Measurements from ENCODE around the gene ZFYVE21.

ZFYVE21 gene

DNA sequence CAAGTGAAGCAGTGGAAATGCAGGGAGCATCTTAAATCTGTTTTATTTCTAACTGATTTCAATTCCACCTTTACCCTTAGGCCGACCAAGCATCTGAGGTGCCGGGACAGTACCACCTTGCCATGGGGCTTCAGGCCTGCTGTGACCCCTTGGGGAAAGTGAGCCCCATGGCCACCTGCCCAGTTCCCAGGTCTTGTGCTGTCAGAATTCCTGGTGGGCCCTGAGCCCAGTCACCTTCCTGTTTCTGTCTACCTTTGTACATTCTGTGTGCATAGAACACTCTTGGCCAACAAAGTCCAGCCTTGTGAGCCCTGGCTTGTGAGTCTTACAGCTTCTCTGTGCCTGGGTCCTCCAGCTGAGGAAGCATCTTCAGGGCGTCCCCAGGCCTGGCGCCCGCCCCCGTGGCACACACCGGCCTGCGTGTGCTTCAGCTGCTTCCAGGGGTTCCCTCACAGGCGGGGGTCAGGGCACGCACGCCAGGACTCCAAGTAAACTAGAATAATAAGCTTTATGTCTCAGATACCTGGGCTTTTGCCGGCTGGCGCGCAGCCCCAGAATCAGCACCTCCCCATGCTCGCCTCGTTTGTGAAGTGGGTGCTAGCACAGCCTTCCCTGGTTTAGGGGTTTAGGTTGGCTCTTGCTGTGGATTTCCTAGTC lies 10.3 kb downstream of the ZFYVE21 start:
- DNase-seq (ENCODE audit: low read depth) = no peak
- no peak overlapping the region for H3K4me3 ChIP-seq (ENCODE audit: low read depth, low read length)
- TF ChIP-seq, protein P1, sequence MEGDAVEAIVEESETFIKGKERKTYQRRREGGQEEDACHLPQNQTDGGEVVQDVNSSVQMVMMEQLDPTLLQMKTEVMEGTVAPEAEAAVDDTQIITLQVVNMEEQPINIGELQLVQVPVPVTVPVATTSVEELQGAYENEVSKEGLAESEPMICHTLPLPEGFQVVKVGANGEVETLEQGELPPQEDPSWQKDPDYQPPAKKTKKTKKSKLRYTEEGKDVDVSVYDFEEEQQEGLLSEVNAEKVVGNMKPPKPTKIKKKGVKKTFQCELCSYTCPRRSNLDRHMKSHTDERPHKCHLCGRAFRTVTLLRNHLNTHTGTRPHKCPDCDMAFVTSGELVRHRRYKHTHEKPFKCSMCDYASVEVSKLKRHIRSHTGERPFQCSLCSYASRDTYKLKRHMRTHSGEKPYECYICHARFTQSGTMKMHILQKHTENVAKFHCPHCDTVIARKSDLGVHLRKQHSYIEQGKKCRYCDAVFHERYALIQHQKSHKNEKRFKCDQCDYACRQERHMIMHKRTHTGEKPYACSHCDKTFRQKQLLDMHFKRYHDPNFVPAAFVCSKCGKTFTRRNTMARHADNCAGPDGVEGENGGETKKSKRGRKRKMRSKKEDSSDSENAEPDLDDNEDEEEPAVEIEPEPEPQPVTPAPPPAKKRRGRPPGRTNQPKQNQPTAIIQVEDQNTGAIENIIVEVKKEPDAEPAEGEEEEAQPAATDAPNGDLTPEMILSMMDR (IDR thresholded peaks at IDR 0.05; ENCODE audit: insufficient read depth, low read depth, low read length, missing control alignments) = no peak

DNA sequence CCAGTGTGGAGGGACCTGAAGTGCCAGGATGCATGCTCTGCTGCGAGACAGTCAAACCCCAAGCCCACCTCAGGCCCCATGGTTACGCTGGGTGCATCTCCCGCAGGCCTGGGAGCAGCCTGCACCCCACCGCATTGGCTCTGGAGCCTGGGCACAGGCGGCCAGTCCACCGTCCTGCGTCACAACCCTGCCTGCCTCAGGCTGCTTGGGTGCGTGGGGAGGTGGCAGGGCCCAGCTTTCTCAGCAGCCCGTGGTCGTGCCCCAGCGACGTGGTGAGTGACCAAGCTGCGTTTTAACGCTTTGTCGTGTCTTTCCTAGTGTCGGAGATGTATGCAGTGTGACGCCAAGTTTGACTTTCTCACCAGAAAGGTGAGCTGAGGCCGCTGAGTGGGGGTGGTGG lies 10.9 kb downstream of the ZFYVE21 start:
- H3K4me3 ChIP-seq (ENCODE audit: low read depth, low read length) = no peak overlapping the region
- TF ChIP-seq, protein P1 (IDR thresholded peaks at IDR 0.05; ENCODE audit: insufficient read depth, low read depth, low read length, missing control alignments) = no peak

DNA sequence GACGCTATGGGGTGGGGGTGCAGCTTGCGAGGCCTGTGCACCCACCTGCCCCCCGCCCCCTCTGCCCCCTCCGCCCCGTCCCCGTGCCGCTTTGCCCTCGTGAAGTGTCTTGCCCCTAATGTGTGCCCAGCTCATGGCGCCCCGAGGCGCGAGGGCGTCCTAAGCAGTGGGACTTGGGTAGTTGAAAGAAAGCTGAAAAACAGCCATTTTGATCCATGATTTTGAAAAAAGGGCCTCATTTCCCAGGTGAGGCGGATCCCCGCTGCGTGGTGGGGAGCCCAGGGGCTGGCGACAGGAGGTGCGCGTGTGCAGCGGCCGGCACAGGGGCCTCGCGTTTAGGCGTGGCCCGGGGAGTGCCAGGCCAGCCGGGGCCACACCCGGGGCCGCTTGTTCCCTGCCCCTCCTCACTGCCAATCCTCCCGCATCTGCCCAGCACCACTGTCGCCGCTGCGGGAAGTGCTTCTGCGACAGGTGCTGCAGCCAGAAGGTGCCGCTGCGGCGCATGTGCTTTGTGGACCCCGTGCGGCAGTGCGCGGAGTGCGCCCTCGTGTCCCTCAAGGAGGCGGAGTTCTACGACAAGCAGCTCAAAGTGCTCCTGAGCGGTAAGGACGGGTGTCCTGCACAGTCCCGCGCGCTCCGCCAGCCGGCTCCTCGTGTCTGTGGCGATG lies 11.8 kb downstream of the ZFYVE21 start:
- DNase-seq (ENCODE audit: low read depth) = no peak
- TF ChIP-seq, protein P1 (IDR thresholded peaks at IDR 0.05; ENCODE audit: insufficient read depth, low read depth, low read length, missing control alignments) = no peak
- H3K4me3 ChIP-seq (ENCODE audit: low read depth, low read length) = no peak overlapping the region

More for the DNA sequence above, 10.9 kb downstream of the ZFYVE21 start:
- DNase-seq (ENCODE audit: low read depth) = no peak

DNA sequence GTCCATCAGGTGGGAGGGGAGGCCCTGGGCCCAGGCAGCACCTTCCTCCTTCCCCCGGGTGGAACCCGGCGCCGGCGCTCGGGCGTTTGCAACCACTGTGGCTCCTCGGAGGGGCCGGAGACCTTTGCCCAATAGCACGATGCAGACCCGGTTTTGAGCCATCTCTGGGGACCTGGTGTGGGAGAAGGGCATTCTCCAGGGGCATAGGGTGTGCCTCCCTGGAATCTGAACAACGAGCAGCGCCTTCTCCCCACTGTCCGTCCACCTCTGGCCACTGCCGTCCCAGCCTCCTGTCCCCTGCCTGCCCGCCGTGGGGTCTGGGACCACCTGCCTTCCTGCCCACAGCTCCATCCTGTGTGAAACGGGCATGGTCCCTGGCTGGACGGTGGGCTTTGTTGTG lies 12.5 kb downstream of the ZFYVE21 start:
- no peak for DNase-seq (ENCODE audit: low read depth)
- H3K4me3 ChIP-seq (ENCODE audit: low read depth, low read length) = no peak overlapping the region
- TF ChIP-seq, protein P1 (IDR thresholded peaks at IDR 0.05; ENCODE audit: insufficient read depth, low read depth, low read length, missing control alignments) = no peak

DNA sequence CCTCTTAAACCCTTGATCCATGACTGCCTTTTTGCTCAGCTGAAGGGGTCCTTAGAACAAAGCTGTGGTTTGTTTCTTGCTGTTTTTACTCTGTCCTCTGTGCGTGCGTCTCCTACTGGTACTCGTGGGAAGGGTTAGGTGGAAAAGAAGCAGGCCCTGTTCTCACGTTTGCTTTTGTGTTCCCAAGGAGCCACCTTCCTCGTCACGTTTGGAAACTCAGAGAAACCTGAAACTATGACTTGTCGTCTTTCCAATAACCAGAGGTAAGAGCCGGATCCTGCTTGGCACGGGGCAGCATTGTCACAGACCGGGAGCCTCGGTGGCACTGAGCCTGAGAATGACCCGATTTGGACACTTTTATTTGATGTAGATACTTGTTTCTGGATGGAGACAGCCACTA lies 13.1 kb downstream of the ZFYVE21 start:
- no peak for DNase-seq (ENCODE audit: low read depth)
- H3K4me3 ChIP-seq (ENCODE audit: low read depth, low read length) = no peak overlapping the region
- TF ChIP-seq, protein P1 (IDR thresholded peaks at IDR 0.05; ENCODE audit: insufficient read depth, low read depth, low read length, missing control alignments) = no peak

DNA sequence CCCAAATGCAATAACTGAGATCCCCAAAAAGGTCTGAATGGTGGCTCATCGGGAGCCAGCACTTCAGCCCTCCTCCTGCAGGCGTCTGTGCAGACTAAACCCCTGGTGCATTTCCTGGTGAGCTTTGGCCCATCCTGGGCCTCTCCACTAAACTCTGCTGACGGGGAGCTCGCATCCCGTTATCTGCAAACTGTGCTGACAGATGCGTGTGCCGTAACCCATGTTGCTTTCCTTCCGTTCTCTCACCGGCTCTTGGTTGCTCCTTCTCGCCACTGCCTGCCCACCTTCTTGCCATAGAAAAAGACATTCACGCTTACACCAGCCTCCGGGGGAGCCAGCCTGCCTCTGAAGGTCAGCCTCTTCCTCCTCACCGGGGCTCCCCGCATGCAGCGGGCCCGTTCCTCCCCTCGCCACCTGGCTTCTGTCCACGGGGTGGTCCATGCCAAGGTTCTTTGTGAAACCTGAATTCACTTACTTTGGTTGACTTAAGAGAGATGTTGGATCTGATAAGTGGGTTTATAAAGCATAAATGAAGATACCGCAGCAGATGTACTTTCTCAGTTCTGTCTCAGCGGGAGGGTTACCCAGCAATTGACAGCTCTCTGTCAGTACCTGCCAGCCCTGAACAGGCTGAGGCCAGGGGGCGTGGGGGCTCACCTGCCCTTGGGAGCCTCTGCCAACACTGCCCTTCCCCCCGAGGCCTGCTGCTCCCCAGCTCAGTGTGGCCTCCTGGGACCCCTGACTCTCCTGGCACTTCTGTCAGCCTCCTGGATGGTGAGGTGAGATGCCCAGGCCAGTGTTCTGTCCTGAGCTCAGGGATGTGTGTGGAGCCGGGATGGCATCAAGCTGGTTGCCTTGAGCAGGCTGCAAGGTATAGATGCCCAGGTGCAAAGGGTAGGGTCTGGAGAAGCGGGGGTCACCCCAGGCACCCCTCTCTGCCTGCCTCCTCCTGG lies 14.2 kb downstream of the ZFYVE21 start:
- TF ChIP-seq, protein P1 (IDR thresholded peaks at IDR 0.05; ENCODE audit: insufficient read depth, low read depth, low read length, missing control alignments) = no peak
- no peak overlapping the region for H3K4me3 ChIP-seq (ENCODE audit: low read depth, low read length)
- no peak for DNase-seq (ENCODE audit: low read depth)
